SK-N-SH treated with all-trans-retinoic acid at 6 μM for 48 hours (cell line): ENCODE data around the gene MORC3.

Source experiments
- BACH2 ChIP-seq: fragments of 250-450 bp; sonication (Bioruptor Pico); IDR thresholded peaks from 2 replicates; pipeline ENCODE4 v1.9.0; 2021; ENCODE audit warnings: mild to moderate bottlenecking, borderline replicate concordance
- PPARA ChIP-seq: fragments of 250-450 bp; sonication (Bioruptor Pico); IDR thresholded peaks from 2 replicates; pipeline ENCODE4 v1.5.0; 2020; ENCODE audit warnings: mild to moderate bottlenecking, borderline replicate concordance
- ZFP3 ChIP-seq: fragments of 250-450 bp; sonication (Bioruptor Pico); IDR thresholded peaks from 2 replicates; pipeline ENCODE4 v1.5.0; 2020; ENCODE audit warnings: mild to moderate bottlenecking, moderate library complexity
- ZNF8 ChIP-seq: fragments of 450-650 bp; formaldehyde crosslinking; IDR thresholded peaks from 2 replicates; pipeline ENCODE4 v1.5.0; 2020; ENCODE audit warnings: mild to moderate bottlenecking, moderate library complexity
- TF ChIP-seq, protein P1 (sequence below): fragments of 250-450 bp; sonication (Bioruptor Pico); IDR thresholded peaks from 2 replicates; pipeline ENCODE4 v1.8.0; 2021; ENCODE audit warnings: low read depth, mild to moderate bottlenecking, moderate library complexity, borderline replicate concordance
- TF ChIP-seq, protein P2 (sequence below): fragments of 250-450 bp; sonication (Bioruptor Pico); IDR thresholded peaks from 2 replicates; pipeline ENCODE4 v1.8.0; 2020; ENCODE audit warnings: mild to moderate bottlenecking, moderate library complexity, borderline replicate concordance
- TF ChIP-seq, protein P3 (sequence below): fragments of 250-450 bp; sonication (Bioruptor Pico); IDR thresholded peaks from 2 replicates; pipeline ENCODE4 v1.5.1; 2020; ENCODE audit warnings: low read depth, mild to moderate bottlenecking, moderate library complexity

DNA sequence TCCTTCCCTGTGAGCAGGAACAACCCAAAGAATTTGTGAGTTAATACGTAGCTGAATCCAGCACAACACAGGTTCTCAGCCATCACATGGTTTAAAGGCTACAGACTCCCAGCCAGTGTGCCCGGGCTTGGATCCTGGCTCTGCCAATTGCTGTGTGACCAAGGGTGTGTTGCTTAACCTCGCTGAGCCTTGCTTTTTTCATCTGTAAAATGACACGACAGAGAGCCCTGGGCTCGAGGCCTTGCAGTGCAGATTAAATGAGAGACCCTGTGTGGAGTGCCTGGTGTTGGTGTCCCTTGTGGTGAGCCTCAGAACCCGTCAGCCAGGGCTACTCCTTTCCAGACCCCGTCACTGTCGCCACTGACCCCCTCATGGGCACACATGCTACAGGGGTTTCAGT, 104.6 kb downstream of the MORC3 start:
- TF ChIP-seq ZNF8 (CRISPR knock-in tag) (no peak), ZFP3 (no peak), PPARA (CRISPR knock-in tag) (no peak), BACH2 (CRISPR knock-in tag) (no peak)
- TF ChIP-seq, protein P1, sequence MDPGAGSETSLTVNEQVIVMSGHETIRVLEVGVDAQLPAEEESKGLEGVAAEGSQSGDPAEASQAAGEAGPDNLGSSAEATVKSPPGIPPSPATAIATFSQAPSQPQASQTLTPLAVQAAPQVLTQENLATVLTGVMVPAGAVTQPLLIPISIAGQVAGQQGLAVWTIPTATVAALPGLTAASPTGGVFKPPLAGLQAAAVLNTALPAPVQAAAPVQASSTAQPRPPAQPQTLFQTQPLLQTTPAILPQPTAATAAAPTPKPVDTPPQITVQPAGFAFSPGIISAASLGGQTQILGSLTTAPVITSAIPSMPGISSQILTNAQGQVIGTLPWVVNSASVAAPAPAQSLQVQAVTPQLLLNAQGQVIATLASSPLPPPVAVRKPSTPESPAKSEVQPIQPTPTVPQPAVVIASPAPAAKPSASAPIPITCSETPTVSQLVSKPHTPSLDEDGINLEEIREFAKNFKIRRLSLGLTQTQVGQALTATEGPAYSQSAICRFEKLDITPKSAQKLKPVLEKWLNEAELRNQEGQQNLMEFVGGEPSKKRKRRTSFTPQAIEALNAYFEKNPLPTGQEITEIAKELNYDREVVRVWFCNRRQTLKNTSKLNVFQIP (CRISPR knock-in tag): no peak
- TF ChIP-seq, protein P2, sequence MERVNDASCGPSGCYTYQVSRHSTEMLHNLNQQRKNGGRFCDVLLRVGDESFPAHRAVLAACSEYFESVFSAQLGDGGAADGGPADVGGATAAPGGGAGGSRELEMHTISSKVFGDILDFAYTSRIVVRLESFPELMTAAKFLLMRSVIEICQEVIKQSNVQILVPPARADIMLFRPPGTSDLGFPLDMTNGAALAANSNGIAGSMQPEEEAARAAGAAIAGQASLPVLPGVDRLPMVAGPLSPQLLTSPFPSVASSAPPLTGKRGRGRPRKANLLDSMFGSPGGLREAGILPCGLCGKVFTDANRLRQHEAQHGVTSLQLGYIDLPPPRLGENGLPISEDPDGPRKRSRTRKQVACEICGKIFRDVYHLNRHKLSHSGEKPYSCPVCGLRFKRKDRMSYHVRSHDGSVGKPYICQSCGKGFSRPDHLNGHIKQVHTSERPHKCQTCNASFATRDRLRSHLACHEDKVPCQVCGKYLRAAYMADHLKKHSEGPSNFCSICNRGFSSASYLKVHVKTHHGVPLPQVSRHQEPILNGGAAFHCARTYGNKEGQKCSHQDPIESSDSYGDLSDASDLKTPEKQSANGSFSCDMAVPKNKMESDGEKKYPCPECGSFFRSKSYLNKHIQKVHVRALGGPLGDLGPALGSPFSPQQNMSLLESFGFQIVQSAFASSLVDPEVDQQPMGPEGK (CRISPR knock-in tag): no peak
- TF ChIP-seq, protein P3, sequence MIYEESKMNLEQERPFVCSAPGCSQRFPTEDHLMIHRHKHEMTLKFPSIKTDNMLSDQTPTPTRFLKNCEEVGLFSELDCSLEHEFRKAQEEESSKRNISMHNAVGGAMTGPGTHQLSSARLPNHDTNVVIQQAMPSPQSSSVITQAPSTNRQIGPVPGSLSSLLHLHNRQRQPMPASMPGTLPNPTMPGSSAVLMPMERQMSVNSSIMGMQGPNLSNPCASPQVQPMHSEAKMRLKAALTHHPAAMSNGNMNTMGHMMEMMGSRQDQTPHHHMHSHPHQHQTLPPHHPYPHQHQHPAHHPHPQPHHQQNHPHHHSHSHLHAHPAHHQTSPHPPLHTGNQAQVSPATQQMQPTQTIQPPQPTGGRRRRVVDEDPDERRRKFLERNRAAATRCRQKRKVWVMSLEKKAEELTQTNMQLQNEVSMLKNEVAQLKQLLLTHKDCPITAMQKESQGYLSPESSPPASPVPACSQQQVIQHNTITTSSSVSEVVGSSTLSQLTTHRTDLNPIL (CRISPR knock-in tag): no peak
